Activated CD4-positive, alpha-beta T cell treated with anti-CD3 and anti-CD28 coated beads, Interleukin-2, amount 10 ng/mL, durations not matched to agents 7 days and 5 days (primary cell): Measurements from ENCODE around the gene PCDHGB3. TPM values are rescaled to one million over a fixed set of nuclear protein-coding genes. Genes with fewer than 3 reads are reported as not detected.
"Not testable (repeated sequence)": the region's sequence is repeated elsewhere in the genome, so short reads cannot be mapped to it uniquely, and the experiment has no call there.

ENCODE experiments used
- CTCF ChIA-PET: fragments of 350-600 bp; sonication (Branson Sonifier 250); formaldehyde crosslinking; loops from one replicate; lab custom pipeline; 2021; ENCODE audit warnings: antibody characterized with exemption; lab: Charles Lee
- POLR2A ChIA-PET: fragments of 350-600 bp; sonication (Branson Sonifier 250); formaldehyde crosslinking; loops from one replicate; lab custom pipeline; 2021; ENCODE audit warnings: antibody characterized with exemption; lab: Charles Lee
- DNase-seq: peaks from one replicate; pipeline ENCODE4 v3.0.0-alpha.2; 2020
- H3K27ac Mint-ChIP-seq: one replicate; pipeline ENCODE4 v1.8.0; 2021; ENCODE audit warnings: mild to moderate bottlenecking, moderate library complexity, mixed read lengths
- H3K27me3 Mint-ChIP-seq: one replicate; pipeline ENCODE4 v1.8.0; 2021; ENCODE audit warnings: mixed read lengths
- H3K36me3 Mint-ChIP-seq: one replicate; pipeline ENCODE4 v1.8.0; 2021; ENCODE audit warnings: low read depth, mixed read lengths
- H3K4me1 Mint-ChIP-seq: one replicate; pipeline ENCODE4 v1.8.0; 2021; ENCODE audit warnings: mixed read lengths
- H3K4me3 Mint-ChIP-seq: one replicate; pipeline ENCODE4 v1.8.0; 2021; ENCODE audit warnings: mild to moderate bottlenecking, moderate library complexity, mixed read lengths
- H3K9me3 Mint-ChIP-seq: one replicate; pipeline ENCODE4 v1.8.0; 2021; ENCODE audit warnings: mixed read lengths
- total RNA-seq, 2 experiments: library from RNA; stranded (reverse); gene quantifications; one replicate each; pipeline ENCODE4 v1.2.3, GENCODE V29; 2021

The PCDHGB3 gene
- total RNA-seq, 2 experiments from 2014 or later = 0.12 TPM; not detected in 1

DNA sequence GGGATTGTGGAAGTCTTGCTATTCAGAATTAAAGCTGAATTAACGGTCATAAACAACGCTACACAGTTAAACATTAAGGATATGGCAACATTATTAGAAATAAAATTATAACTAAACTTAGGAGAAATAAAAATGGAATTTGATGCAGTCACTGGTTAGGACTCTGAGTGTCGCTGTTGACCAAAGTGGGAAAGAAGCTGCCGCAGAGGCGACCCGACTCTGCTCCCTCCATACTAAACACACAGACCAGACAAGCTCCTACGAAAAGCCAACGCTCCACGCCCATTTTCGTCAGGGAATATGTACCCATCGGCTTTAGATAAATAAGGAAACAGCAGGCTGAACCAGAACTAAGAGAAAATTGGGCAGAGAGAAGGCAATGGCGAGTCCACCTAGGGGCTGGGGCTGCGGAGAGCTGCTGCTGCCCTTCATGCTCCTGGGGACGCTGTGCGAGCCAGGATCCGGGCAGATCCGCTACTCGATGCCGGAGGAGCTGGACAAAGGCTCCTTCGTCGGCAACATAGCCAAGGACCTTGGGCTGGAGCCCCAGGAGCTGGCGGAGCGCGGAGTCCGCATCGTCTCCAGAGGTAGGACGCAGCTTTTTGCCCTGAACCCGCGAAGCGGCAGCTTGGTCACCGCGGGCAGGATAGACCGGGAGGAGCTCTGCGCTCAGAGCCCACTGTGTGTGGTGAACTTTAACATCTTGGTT, 5.9 kb upstream of the PCDHGB3 start, which contains the start of gene PCDHGA5:
Gene PCDHGA5, plus strand, starts transcription at position 211 of the 709 bp plus-strand sequence. Its CDS starts 169 bp downstream, at position 380.
- H3K36me3 Mint-ChIP-seq = peaks cover 7% of the 10 kb centered on the region
- POLR2A ChIA-PET = interaction anchor here (0.5 to 0.6 kb wide), 2 partner anchors 47 to 76 kb away, joined by 3 read pairs; no protein-coding TSS in a partner anchor

GRCh38 chr5:141366016-141366896, 3.8 kb upstream of the PCDHGB3 start:
- Mint-ChIP-seq H3K36me3 (peaks cover 7% of the 10 kb centered on the region), H3K27me3 (peaks cover 67% of the 10 kb centered on the region), H3K4me1 (no peaks in the 10 kb centered on the region), H3K27ac (no peak overlapping the region), H3K9me3 (peaks cover 37% of the 10 kb centered on the region), H3K4me3 (no peak overlapping the region)
- ChIA-PET POLR2A (no interaction called here), CTCF (no interaction called here)
- DNase-seq = no peak

More for the DNA sequence above, 5.9 kb upstream of the PCDHGB3 start, which contains the start of gene PCDHGA5:
- DNase-seq = no peak
- Mint-ChIP-seq H3K4me3 (peak within 1 kb of the TSS; percentile 25), H3K27me3 (peaks cover 61% of the 10 kb centered on the region), H3K27ac (peak within 1 kb of the TSS; percentile 50), H3K4me1 (peaks cover 2% of the 10 kb centered on the region), H3K9me3 (peaks cover 40% of the 10 kb centered on the region)
- CTCF ChIA-PET = interaction anchor here (0.9 to 1.5 kb wide), 4 partner anchors 9 to 48 kb away, joined by 3 to 6 read pairs (median 6); partner anchors contain the start of genes PCDHGA10 and PCDHGA4

DNA sequence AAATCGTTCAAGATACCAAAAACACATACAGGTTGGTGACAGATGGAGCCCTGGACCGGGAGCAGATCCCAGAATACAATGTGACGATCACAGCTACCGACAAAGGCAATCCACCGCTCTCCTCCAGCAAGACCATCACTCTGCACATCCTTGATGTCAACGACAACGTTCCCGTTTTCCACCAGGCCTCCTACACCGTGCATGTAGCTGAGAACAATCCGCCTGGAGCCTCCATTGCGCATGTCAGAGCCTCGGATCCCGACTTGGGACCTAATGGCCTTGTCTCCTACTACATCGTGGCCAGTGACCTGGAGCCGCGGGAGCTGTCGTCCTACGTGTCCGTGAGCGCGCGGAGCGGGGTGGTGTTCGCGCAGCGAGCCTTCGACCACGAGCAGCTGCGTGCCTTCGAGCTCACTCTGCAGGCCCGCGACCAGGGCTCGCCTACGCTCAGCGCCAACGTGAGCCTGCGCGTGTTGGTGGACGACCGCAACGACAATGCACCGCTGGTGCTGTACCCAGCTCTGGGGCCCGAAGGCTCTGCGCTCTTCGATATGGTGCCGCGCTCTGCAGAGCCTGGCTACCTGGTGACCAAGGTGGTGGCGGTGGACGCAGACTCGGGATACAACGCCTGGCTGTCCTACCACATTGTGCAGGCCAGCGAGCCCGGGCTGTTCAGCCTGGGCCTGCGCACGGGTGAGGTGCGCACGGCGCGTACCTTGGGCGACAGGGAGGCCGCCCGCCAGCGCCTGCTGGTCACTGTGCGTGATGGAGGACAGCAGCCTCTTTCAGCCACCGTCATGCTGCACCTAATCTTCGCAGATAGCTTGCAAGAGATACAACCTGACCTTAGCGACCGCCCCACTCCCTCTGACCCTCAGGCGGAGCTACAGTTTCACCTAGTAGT, 1.8 kb downstream of the PCDHGB3 start:
- ChIA-PET POLR2A (no interaction called here), CTCF (interaction anchor here (0.7 to 3.0 kb wide), 4 partner anchors 15 to 51 kb away, joined by 3 to 11 read pairs (median 3); partner anchors contain the start of genes PCDHGA1, PCDHGA10 and TAF7)
- H3K4me3 Mint-ChIP-seq = no peak overlapping the region
- peaks cover 33% of the 10 kb centered on the region for H3K9me3 Mint-ChIP-seq
- DNase-seq = no peak
- no peaks in the 10 kb centered on the region for H3K36me3 Mint-ChIP-seq
- peaks cover 43% of the 10 kb centered on the region for H3K27me3 Mint-ChIP-seq
- no peak overlapping the region for H3K27ac Mint-ChIP-seq
- peaks cover 4% of the 10 kb centered on the region for H3K4me1 Mint-ChIP-seq

DNA sequence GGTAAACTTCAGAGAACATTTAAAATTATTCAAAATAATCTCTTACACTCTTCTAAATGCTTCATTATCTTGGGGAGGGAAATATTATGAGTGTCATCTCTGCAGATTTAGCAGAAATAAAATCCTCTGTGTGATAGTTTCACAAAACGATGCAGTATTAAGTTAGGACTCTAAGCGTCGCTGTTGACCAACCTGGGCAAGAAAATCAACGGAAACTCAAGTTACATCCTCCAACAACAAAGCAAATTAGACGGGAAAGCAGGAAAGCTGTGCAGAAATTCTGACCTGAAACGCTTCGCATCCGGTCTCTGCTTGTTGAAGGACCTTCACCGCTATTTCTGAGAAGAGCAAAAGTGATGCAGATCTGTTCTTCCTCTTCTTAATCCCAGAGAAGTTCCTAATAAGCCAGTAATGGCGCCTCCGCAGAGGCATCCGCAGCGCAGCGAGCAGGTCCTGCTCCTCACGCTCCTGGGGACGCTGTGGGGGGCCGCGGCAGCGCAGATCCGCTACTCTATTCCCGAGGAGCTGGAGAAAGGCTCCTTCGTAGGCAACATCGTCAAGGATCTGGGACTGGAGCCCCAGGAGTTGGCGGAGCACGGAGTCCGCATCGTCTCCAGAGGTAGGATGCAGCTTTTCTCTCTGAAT, 3.8 kb downstream of the PCDHGB3 start, which contains the start of gene PCDHGA6:
Gene PCDHGA6, plus strand, starts transcription at position 219 of the 645 bp plus-strand sequence. Its CDS starts 193 bp downstream, at position 412.
- Mint-ChIP-seq H3K27me3 (peaks cover 38% of the 10 kb centered on the region), H3K27ac (peak within 1 kb of the TSS; percentile 9), H3K4me1 (peaks cover 4% of the 10 kb centered on the region), H3K9me3 (peaks cover 33% of the 10 kb centered on the region), H3K4me3 (no peak within 1 kb of the TSS), H3K36me3 (no peaks in the 10 kb centered on the region)
- DNase-seq = no peak
- CTCF ChIA-PET = interaction anchor here (0.5 to 1.7 kb wide), 5 partner anchors 10 to 1019 kb away, joined by 3 to 6 read pairs (median 4); partner anchors contain the start of genes PCDHGA5 and PCDHGB5
- POLR2A ChIA-PET = no interaction called here

- Mint-ChIP-seq H3K4me3 (no peak overlapping the region), H3K36me3 (no peaks in the 10 kb centered on the region), H3K9me3 (peaks cover 33% of the 10 kb centered on the region), H3K27me3 (peaks cover 32% of the 10 kb centered on the region), H3K27ac (no peak overlapping the region), H3K4me1 (peaks cover 4% of the 10 kb centered on the region)
- ChIA-PET CTCF (interaction anchor here (0.5 to 1.7 kb wide), 6 partner anchors 10 to 1018 kb away, joined by 3 to 6 read pairs (median 4); partner anchors contain the start of genes PCDHGA11, PCDHGA5 and PCDHGB5), POLR2A (no interaction called here)
- DNase-seq = no peak
Observed at GRCh38 chr5:141374627-141375026, 4.6 kb downstream of the PCDHGB3 start.

DNA sequence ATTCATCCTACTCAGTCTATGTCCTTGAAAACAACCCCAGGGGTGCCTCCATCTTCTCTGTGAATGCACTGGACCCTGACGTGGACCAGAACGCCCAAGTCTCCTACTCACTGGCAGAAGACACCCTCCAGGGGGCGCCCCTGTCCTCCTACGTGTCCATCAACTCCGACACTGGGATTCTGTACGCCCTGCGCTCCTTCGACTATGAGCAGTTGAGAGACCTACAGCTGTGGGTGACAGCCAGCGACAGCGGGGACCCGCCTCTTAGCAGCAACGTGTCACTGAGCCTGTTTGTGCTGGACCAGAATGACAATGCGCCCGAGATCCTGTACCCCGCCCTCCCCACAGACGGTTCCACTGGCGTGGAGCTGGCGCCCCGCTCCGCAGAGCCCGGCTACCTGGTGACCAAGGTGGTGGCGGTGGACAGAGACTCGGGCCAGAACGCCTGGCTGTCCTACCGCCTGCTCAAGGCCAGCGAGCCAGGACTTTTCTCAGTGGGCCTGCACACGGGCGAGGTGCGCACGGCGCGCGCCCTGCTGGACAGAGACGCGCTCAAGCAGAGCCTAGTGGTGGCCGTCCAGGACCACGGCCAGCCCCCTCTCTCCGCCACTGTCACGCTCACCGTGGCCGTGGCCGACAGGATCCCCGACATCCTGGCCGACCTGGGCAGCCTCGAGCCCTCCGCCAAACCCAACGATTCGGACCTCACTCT, 5.6 kb downstream of the PCDHGB3 start:
- H3K4me3 Mint-ChIP-seq, H3K36me3 Mint-ChIP-seq, H3K27ac Mint-ChIP-seq, POLR2A ChIA-PET, H3K4me1 Mint-ChIP-seq, DNase-seq: not testable (repeated sequence)
- Mint-ChIP-seq H3K9me3 (peaks cover 28% of the 10 kb centered on the region), H3K27me3 (peaks cover 24% of the 10 kb centered on the region)
- CTCF ChIA-PET = interaction anchor here (0.9 to 1.7 kb wide), 2 partner anchors 22 to 45 kb away, joined by 4 read pairs; partner anchors contain the start of genes PCDHGA11 and PCDHGB5

DNA sequence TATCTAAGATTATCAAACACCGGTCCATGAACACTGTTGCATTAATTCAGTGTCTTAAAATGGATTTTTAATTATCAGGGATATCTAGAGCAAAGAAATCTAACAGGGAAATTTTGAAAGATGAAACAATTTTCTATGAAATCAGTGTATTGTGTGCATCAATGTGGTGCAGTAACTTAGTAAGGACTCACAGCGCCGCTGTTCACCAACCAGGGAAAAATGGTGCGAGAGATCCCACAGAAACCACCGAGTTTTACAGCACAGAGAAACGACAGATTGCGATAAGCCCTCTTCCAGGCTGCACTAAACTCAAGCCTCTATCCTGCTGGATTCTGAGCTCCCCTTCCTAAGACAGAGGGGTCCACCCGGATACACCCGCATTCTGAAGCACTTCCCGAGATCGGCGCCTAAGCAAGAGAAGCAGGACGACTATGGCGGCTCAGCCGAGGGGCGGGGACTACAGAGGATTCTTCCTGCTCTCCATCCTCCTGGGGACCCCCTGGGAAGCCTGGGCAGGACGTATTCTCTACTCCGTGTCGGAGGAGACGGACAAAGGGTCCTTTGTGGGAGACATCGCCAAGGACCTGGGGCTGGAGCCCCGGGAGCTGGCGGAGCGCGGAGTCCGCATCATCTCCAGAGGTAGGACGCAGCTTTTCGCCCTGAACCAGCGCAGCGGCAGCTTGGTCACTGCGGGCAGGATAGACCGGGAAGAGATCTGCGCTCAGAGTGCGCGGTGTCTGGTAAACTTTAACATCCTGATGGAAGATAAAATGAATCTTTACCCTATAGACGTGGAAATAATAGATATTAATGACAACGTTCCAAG, 12.6 kb downstream of the PCDHGB3 start, which contains the start of gene PCDHGA7:
Gene PCDHGA7, plus strand, starts transcription at position 274 of the 826 bp plus-strand sequence. Its CDS starts 158 bp downstream, at position 432.
- peaks cover 38% of the 10 kb centered on the region for H3K27me3 Mint-ChIP-seq
- H3K4me1 Mint-ChIP-seq = no peaks in the 10 kb centered on the region
- no peak for DNase-seq
- ChIA-PET POLR2A (no interaction called here), CTCF (interaction anchor here (0.8 to 1.1 kb wide), 2 partner anchors 12 to 48 kb away, joined by 3 to 5 read pairs; partner anchors contain the start of genes PCDHGA12 and PCDHGB3)
- peak within 1 kb of the TSS; percentile 34 for H3K4me3 Mint-ChIP-seq
- no peaks in the 10 kb centered on the region for H3K36me3 Mint-ChIP-seq
- peaks cover 12% of the 10 kb centered on the region for H3K9me3 Mint-ChIP-seq
- peak within 1 kb of the TSS; percentile 62 for H3K27ac Mint-ChIP-seq

GRCh38 chr5:141383345-141383744, 13.3 kb downstream of the PCDHGB3 start:
- ChIA-PET CTCF (interaction anchor here (0.8 to 1.1 kb wide), 2 partner anchors 13 to 47 kb away, joined by 3 to 5 read pairs; partner anchors contain the start of genes PCDHGA12 and PCDHGB3), POLR2A (no interaction called here)
- Mint-ChIP-seq H3K36me3 (no peaks in the 10 kb centered on the region), H3K27me3 (peaks cover 41% of the 10 kb centered on the region), H3K4me1 (no peaks in the 10 kb centered on the region), H3K4me3 (no peak overlapping the region), H3K27ac (no peak overlapping the region), H3K9me3 (peaks cover 14% of the 10 kb centered on the region)
- no peak for DNase-seq

GRCh38 chr5:141384471-141385267, 14.6 kb downstream of the PCDHGB3 start:
- H3K36me3 Mint-ChIP-seq = no peaks in the 10 kb centered on the region
- DNase-seq = no peak
- peaks cover 47% of the 10 kb centered on the region for H3K27me3 Mint-ChIP-seq
- H3K4me3 Mint-ChIP-seq = no peak overlapping the region
- H3K4me1 Mint-ChIP-seq = no peaks in the 10 kb centered on the region
- peaks cover 21% of the 10 kb centered on the region for H3K9me3 Mint-ChIP-seq
- POLR2A ChIA-PET = no interaction called here
- CTCF ChIA-PET = no interaction called here
- H3K27ac Mint-ChIP-seq = no peak overlapping the region
